B cell (primary cell): ENCODE results near the gene USP44. TPM values are rescaled to one million over a fixed set of nuclear protein-coding genes. Genes with fewer than 3 reads are reported as not detected.

ENCODE experiments used
- ATAC-seq: fragments of 200-7000 bp; cut with Tn5 transposase; one replicate; pipeline ENCODE4 v1.10.0; 2021; ENCODE audit warnings: low read depth, mild to moderate bottlenecking, moderate number of reproducible peaks, moderate library complexity
- CTCF ChIA-PET: fragments of 350-600 bp; sonication (Branson Sonifier 250); formaldehyde crosslinking; loops from one replicate; lab custom pipeline; 2021; ENCODE audit warnings: antibody characterized with exemption, inconsistent platforms; lab: Charles Lee
- POLR2A ChIA-PET: fragments of 350-600 bp; sonication (Branson Sonifier 250); formaldehyde crosslinking; loops from one replicate; lab custom pipeline; 2021; ENCODE audit warnings: antibody characterized with exemption; lab: Charles Lee
- DNase-seq: peaks from one replicate; pipeline ENCODE4 v3.0.0; 2013
- H2AFZ ChIP-seq: 2 replicates; pipeline ENCODE4 v1.6.1; 2012; ENCODE audit warnings: mild to moderate bottlenecking, low read depth, low read length; ENCODE audit not compliant: insufficient read depth, poor library complexity, severe bottlenecking
- H3K27ac ChIP-seq, 2 donors: 1 replicate in 1 of 2; 2 replicates in 1 of 2; pipeline ENCODE4 v1.5.1; 2012 to 2013; ENCODE audit warnings: low read length in 2 of 2, mild to moderate bottlenecking in 2 of 2, moderate library complexity in 1 of 2
- H3K27me3 ChIP-seq, 4 experiments: fragments of 200-600 bp in 1 of 4; sonication (generic) in 1 of 4; replicated peaks in 1 of 4; 1 replicate in 2 of 4; 2 replicates in 2 of 4; pipeline versions ENCODE4 v1.6.1 to v1.7.0; 2013 to 2016; ENCODE audit warnings: low read length in 3 of 4, mild to moderate bottlenecking in 2 of 4, mixed read lengths in 1 of 4, moderate library complexity in 1 of 4; ENCODE audit not compliant: insufficient read depth in 4 of 4, control insufficient read depth in 3 of 4; ENCODE audit errors: control extremely low read depth in 1 of 4
- H3K36me3 ChIP-seq, 2 experiments: replicated peaks in 1 of 2; 1 replicate in 1 of 2; 2 replicates in 1 of 2; pipeline versions ENCODE4 v1.6.1 to v1.7.1; 2013; ENCODE audit warnings: low read length in 1 of 2; ENCODE audit not compliant: insufficient read depth in 2 of 2, control insufficient read depth in 1 of 2; ENCODE audit errors: control extremely low read depth in 1 of 2, extremely low read depth in 1 of 2
- H3K4me1 ChIP-seq, 2 donors: fragments of 200-600 bp in 1 of 2; sonication (generic) in 1 of 2; 1 replicate in 1 of 2; 2 replicates in 1 of 2; pipeline versions ENCODE4 v1.5.1 to v1.6.1; 2013 to 2017; ENCODE audit warnings: low read length in 2 of 2; ENCODE audit not compliant: control insufficient read depth in 2 of 2, insufficient read depth in 2 of 2
- H3K4me2 ChIP-seq: replicated peaks from 2 replicates; pipeline ENCODE3; 2012; ENCODE audit warnings: mild to moderate bottlenecking, low read depth, low read length; ENCODE audit not compliant: poor library complexity, severe bottlenecking
- H3K4me3 ChIP-seq, 5 experiments: fragments of 200-600 bp in 1 of 5; sonication (generic) in 1 of 5; 1 replicate in 3 of 5; 2 replicates in 2 of 5; pipeline versions ENCODE4 v1.5.1 to v1.7.0; 2011 to 2016; ENCODE audit warnings: low read length in 4 of 5, mild to moderate bottlenecking in 4 of 5, low read depth in 2 of 5, control low read depth in 1 of 5, moderate library complexity in 1 of 5; ENCODE audit not compliant: insufficient read depth in 1 of 5; ENCODE audit errors: control extremely low read depth in 1 of 5, extremely low read depth in 1 of 5
- H3K79me2 ChIP-seq: fragments of 200-600 bp; sonication (generic); one replicate; pipeline ENCODE4 v1.6.0; 2016; ENCODE audit warnings: low read length; ENCODE audit not compliant: control insufficient read depth, insufficient read depth
- H3K9ac ChIP-seq: fragments of 200-600 bp; sonication (generic); 2 replicates; pipeline ENCODE4 v1.6.1; 2017; ENCODE audit warnings: mild to moderate bottlenecking, low read length, moderate library complexity
- H3K9me3 ChIP-seq, 3 donors: one replicate each; pipeline versions ENCODE4 v1.6.1 to v1.7.1; 2013; ENCODE audit warnings: low read length in 2 of 3; ENCODE audit not compliant: control insufficient read depth in 2 of 3, insufficient read depth in 1 of 3; ENCODE audit errors: control extremely low read depth in 1 of 3
- H4K20me1 ChIP-seq: 2 replicates; pipeline ENCODE4 v1.6.0; 2012; ENCODE audit warnings: mild to moderate bottlenecking, low read length; ENCODE audit not compliant: insufficient read depth, control insufficient read depth, poor library complexity, severe bottlenecking
- H3K27ac Mint-ChIP-seq: one replicate; pipeline ENCODE4 v1.8.0; 2021; ENCODE audit warnings: mixed read lengths
- H3K27me3 Mint-ChIP-seq: one replicate; pipeline ENCODE4 v1.8.0; 2021; ENCODE audit warnings: mixed read lengths
- H3K4me1 Mint-ChIP-seq: one replicate; pipeline ENCODE4 v1.8.0; 2021; ENCODE audit warnings: mixed read lengths
- H3K4me3 Mint-ChIP-seq: one replicate; pipeline ENCODE4 v1.8.0; 2021; ENCODE audit warnings: mixed read lengths
- H3K9me3 Mint-ChIP-seq: one replicate; pipeline ENCODE4 v1.8.0; 2022; ENCODE audit warnings: mixed read lengths; ENCODE audit not compliant: insufficient read depth
- EZH2 ChIP-seq: IDR thresholded peaks from 2 replicates; pipeline ENCODE4 v1.6.1; 2012; ENCODE audit warnings: borderline replicate concordance, low read depth, mild to moderate bottlenecking, moderate library complexity, low read length; ENCODE audit not compliant: insufficient read depth, poor library complexity, severe bottlenecking
- WGBS: methylation state at CpG from one replicate; pipeline ENCODE4 v1.1.5; 2013; ENCODE audit warnings: missing lambda C conversion rate; ENCODE audit not compliant: insufficient coverage; 5-methylcytosine and 5-hydroxymethylcytosine counted together
- intact Hi-C: fragments of 100-400 bp; cut with micrococcal nuclease; formaldehyde crosslinking; loops from one replicate; pipeline ENCODE4 v1.10.0; 2022
- polyA plus RNA-seq: library from polyadenylated mRNA; depleted of rRNA; stranded (reverse); fragments of >200 nt; gene quantifications from 2 replicates; pipeline ENCODE4 v1.2.3, GENCODE V29; 2012
- total RNA-seq, 2 donors: library from RNA; stranded (reverse); fragments of 120-200 nt in 1 of 2; gene quantifications; 1 replicate in 1 of 2; 2 replicates in 1 of 2; pipeline versions ENCODE4 v1.2.3 to v1.2.4, GENCODE V29; 2013 to 2022
- TF ChIP-seq, protein P1 (sequence below): fragments of 200-600 bp; IDR thresholded peaks from one replicate; pipeline ENCODE4 v1.8.0; 2022; ENCODE audit warnings: antibody characterized with exemption, mild to moderate bottlenecking

The USP44 gene
- total and polyA plus RNA-seq, 2 donors (not counting 1 experiment from before 2014, with no cell fraction given): 2.5 to 7.1 TPM

DNA sequence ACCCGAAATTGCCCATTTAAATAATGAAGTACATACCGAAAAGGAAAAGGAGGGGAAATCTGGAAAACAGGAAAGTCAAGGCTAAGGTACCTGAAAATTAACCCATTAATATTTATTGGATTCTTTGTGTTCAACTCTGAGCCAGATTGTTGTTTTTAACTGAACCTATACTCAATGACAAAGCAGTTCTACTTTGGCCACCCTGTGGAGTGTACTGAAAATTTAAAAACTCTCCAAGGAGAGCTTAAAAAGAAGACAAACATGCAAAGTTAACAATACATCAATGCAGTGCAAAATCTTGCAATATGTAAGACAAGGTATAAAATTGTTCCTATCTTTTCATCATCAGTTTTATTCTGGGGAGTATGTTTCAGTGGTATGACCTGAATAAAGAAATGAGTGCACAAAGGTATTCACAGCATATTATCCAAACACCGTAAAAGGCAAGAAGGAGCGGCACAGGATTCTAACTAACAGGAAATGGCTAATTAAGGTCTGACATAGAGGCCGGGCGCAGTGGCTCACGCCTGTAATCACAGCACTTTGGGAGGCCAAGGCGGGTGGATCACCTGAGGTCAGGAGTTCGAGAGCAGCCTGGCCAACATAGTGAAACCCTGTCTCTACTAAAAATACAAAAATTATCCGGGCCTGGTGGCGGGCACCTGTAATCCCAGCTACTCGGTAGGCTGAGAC, 1.7 kb downstream of the USP44 start:
- H3K9ac ChIP-seq: peak overlapping the region; percentile 89
- no peaks in the 10 kb centered on the region for H4K20me1 ChIP-seq
- ChIA-PET CTCF (interaction anchor here (1.2 kb wide), 1 partner anchor 25 kb away, joined by 3 read pairs; no protein-coding TSS in a partner anchor), POLR2A (no interaction called here)
- H3K27ac Mint-ChIP-seq: peak overlapping the region; percentile 85
- H3K4me1 Mint-ChIP-seq: peaks cover 25% of the 10 kb centered on the region
- peaks cover 0 to 7% (median 0%) of the 10 kb centered on the region in 4 experiments for H3K27me3 ChIP-seq
- DNase-seq (no peak), ATAC-seq (no peak)
- H3K9me3 Mint-ChIP-seq: no peaks in the 10 kb centered on the region
- no peaks in the 10 kb centered on the region for H3K79me2 ChIP-seq
- H2AFZ ChIP-seq: peak overlapping the region; percentile 98
- WGBS: 96% methylated on average over 9 of the region's 12 CpGs
- H3K9me3 ChIP-seq: peaks cover 0 to 8% (median 1%) of the 10 kb centered on the region in 3 donors
- H3K4me3 ChIP-seq: peak overlapping the region in 4 of 5 experiments; percentile 70 to 91 (median 86)
- intact Hi-C loops: loop anchor here (2.0 to 10.0 kb wide), 3 partner anchors 75 to 1872 kb away; partner anchors contain the start of genes CRADD, METAP2 and SNRPF
- no peak for TF ChIP-seq EZH2
- H3K4me3 Mint-ChIP-seq: peak overlapping the region; percentile 92
- peaks cover 6% of the 10 kb centered on the region for H3K27me3 Mint-ChIP-seq
- no peaks in the 10 kb centered on the region for H3K36me3 ChIP-seq
- H3K4me2 ChIP-seq: peak overlapping the region; percentile 94
- peak overlapping the region in 1 of 2 donors; percentile 73 for H3K27ac ChIP-seq
- H3K4me1 ChIP-seq: peaks cover 12 to 13% of the 10 kb centered on the region in 2 donors

DNA sequence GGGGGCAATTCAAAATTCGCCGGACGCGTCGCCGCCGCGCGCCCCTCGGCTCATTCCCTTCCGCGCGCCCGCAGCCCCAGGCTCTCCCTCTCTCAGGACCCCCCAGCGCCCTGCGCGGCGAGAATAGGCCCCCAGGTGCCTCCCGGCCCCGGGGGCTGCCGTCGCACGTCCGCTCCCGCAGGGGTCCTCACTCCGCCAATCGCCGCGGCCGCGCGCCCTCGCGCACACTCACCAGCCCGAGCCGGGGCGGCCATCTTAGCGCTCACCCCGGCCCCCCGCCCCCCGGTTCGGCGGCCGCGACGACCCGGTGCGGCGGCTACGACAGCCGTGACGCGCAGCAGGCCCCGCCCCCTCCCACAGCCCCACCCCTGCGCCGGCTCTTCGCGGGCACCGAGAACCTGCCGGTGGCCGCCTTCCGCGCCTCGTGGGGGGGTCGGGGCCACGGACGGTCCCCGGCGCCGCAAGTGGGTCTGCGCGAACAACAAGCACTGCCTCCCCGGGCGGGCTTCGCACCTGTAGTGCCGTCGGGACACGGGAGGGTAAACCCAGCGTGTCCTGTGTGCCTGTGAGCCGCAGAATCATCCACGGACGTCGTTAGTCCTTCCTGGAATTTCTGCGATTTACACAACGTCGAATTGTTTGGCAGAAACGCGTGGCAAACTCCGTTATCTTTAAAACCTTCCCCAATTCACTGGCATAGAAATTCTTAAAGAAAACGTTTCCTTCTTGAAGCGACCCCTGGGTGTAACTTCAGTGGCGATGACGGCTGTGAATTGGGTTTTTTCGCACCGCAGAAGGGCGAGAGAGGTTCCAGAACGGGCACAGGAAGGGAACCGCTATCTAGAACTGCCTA, 2.5 kb downstream of the USP44 start:
- Histone ChIP-seq H3K4me1 (peaks cover 12 to 13% of the 10 kb centered on the region in 2 donors), H4K20me1 (no peaks in the 10 kb centered on the region), H3K27me3 (peaks cover 0 to 7% (median 0%) of the 10 kb centered on the region in 4 experiments), H3K9ac (peak overlapping the region; percentile 89), H3K79me2 (no peaks in the 10 kb centered on the region), H3K4me2 (peak overlapping the region; percentile 94), H3K36me3 (no peaks in the 10 kb centered on the region), H3K4me3 (peak overlapping the region; percentile 52 to 91 (median 81)), H3K27ac (peak overlapping the region; percentile 73 to 78), H2AFZ (peak overlapping the region; percentile 98), H3K9me3 (peaks cover 0 to 8% (median 1%) of the 10 kb centered on the region in 3 donors)
- 8% methylated on average over 94 of the region's 98 CpGs for WGBS
- no peaks in the 10 kb centered on the region for H3K9me3 Mint-ChIP-seq
- ChIA-PET CTCF (interaction anchor here (0.6 to 1.7 kb wide), 3 partner anchors 14 to 348 kb away, joined by 3 to 9 read pairs (median 3); no protein-coding TSS in a partner anchor), POLR2A (no interaction called here)
- intact Hi-C loops: loop anchor here (1.0 to 10.0 kb wide), 5 partner anchors 26 to 1871 kb away; partner anchors contain the start of genes CRADD, METAP2 and SNRPF
- peak; percentile 87 for DNase-seq
- TF ChIP-seq EZH2: no peak
- TF ChIP-seq, protein P1, sequence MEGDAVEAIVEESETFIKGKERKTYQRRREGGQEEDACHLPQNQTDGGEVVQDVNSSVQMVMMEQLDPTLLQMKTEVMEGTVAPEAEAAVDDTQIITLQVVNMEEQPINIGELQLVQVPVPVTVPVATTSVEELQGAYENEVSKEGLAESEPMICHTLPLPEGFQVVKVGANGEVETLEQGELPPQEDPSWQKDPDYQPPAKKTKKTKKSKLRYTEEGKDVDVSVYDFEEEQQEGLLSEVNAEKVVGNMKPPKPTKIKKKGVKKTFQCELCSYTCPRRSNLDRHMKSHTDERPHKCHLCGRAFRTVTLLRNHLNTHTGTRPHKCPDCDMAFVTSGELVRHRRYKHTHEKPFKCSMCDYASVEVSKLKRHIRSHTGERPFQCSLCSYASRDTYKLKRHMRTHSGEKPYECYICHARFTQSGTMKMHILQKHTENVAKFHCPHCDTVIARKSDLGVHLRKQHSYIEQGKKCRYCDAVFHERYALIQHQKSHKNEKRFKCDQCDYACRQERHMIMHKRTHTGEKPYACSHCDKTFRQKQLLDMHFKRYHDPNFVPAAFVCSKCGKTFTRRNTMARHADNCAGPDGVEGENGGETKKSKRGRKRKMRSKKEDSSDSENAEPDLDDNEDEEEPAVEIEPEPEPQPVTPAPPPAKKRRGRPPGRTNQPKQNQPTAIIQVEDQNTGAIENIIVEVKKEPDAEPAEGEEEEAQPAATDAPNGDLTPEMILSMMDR: no peak
- H3K27ac Mint-ChIP-seq: peak overlapping the region; percentile 85
- H3K4me3 Mint-ChIP-seq: peak overlapping the region; percentile 92
- ATAC-seq: peak; percentile 91
- H3K27me3 Mint-ChIP-seq: peaks cover 6% of the 10 kb centered on the region
- peaks cover 25% of the 10 kb centered on the region for H3K4me1 Mint-ChIP-seq
